ENCODE measurements around the gene CTU2. TPM values are rescaled to one million over a fixed set of nuclear protein-coding genes. Genes with fewer than 3 reads are reported as not detected.
"Not testable (repeated sequence)": the region's sequence is repeated elsewhere in the genome, so short reads cannot be mapped to it uniquely, and the experiment has no call there.

CTU2 gene
- total RNA-seq, 1 donor from 2014 or later = 27.1 TPM

GRCh38 chr16:88662222-88662842, 44.0 kb upstream of the CTU2 start:
- DNase-seq (ENCODE audit: extremely low spot score, unreplicated experiment) = no peak
- Mint-ChIP-seq H3K27ac (peak overlapping the region; percentile 93), H3K4me3 (peak overlapping the region; percentile 92), H3K9me3 (no peaks in the 10 kb centered on the region), H3K36me3 (no peaks in the 10 kb centered on the region), H3K27me3 (no peaks in the 10 kb centered on the region), H3K4me1 (ENCODE audit: unreplicated experiment) (peaks cover 2% of the 10 kb centered on the region)
- TF ChIP-seq CTCF (conservative IDR thresholded peaks at IDR 0.05) = no peak

GRCh38 chr16:88662843-88663606, 43.3 kb upstream of the CTU2 start, which contains the start of gene MVD:
TSS of gene MVD (minus strand) at chr16:88663091. CDS start at chr16:88663080, 11 bp downstream.
- Mint-ChIP-seq H3K4me1 (ENCODE audit: unreplicated experiment) (peaks cover 7% of the 10 kb centered on the region), H3K9me3 (no peaks in the 10 kb centered on the region), H3K27me3 (no peaks in the 10 kb centered on the region), H3K4me3 (peak within 1 kb of the TSS; percentile 93), H3K36me3 (no peaks in the 10 kb centered on the region), H3K27ac (peak within 1 kb of the TSS; percentile 93)
- DNase-seq (ENCODE audit: extremely low spot score, unreplicated experiment) = peak; percentile 98
- no peak for TF ChIP-seq CTCF (conservative IDR thresholded peaks at IDR 0.05)

- H3K4me3 Mint-ChIP-seq = peak overlapping the region; percentile 65
- H3K4me1 Mint-ChIP-seq (ENCODE audit: unreplicated experiment) = peaks cover 7% of the 10 kb centered on the region
- no peaks in the 10 kb centered on the region for H3K27me3 Mint-ChIP-seq
- TF ChIP-seq CTCF (conservative IDR thresholded peaks at IDR 0.05) = no peak
- H3K27ac Mint-ChIP-seq = no peak overlapping the region
- H3K9me3 Mint-ChIP-seq = no peaks in the 10 kb centered on the region
- no peak for DNase-seq (ENCODE audit: extremely low spot score, unreplicated experiment)
- peaks cover 3% of the 10 kb centered on the region for H3K36me3 Mint-ChIP-seq
Observed at GRCh38 chr16:88665148-88665547, 41.2 kb upstream of the CTU2 start.

- Mint-ChIP-seq H3K4me3 (no peak overlapping the region), H3K36me3 (peaks cover 3% of the 10 kb centered on the region), H3K4me1 (ENCODE audit: unreplicated experiment) (peaks cover 7% of the 10 kb centered on the region), H3K27ac (no peak overlapping the region), H3K9me3 (no peaks in the 10 kb centered on the region), H3K27me3 (no peaks in the 10 kb centered on the region)
- DNase-seq (ENCODE audit: extremely low spot score, unreplicated experiment) = no peak
- TF ChIP-seq CTCF (conservative IDR thresholded peaks at IDR 0.05) = no peak
Observed at GRCh38 chr16:88665570-88665969, 40.7 kb upstream of the CTU2 start.

- TF ChIP-seq CTCF (conservative IDR thresholded peaks at IDR 0.05) = no peak
- H3K36me3 Mint-ChIP-seq = peaks cover 3% of the 10 kb centered on the region
- H3K4me3 Mint-ChIP-seq = no peak overlapping the region
- H3K27ac Mint-ChIP-seq = no peak overlapping the region
- peaks cover 7% of the 10 kb centered on the region for H3K4me1 Mint-ChIP-seq (ENCODE audit: unreplicated experiment)
- no peak for DNase-seq (ENCODE audit: extremely low spot score, unreplicated experiment)
- H3K27me3 Mint-ChIP-seq = no peaks in the 10 kb centered on the region
- no peaks in the 10 kb centered on the region for H3K9me3 Mint-ChIP-seq
Observed at GRCh38 chr16:88667461-88667860, 38.8 kb upstream of the CTU2 start.

- not testable (repeated sequence) for H3K4me3 Mint-ChIP-seq; H3K36me3 Mint-ChIP-seq; H3K27ac Mint-ChIP-seq; H3K9me3 Mint-ChIP-seq; H3K4me1 Mint-ChIP-seq (ENCODE audit: unreplicated experiment); H3K27me3 Mint-ChIP-seq; DNase-seq (ENCODE audit: extremely low spot score, unreplicated experiment)
Observed at GRCh38 chr16:88669493-88669892, 36.8 kb upstream of the CTU2 start.
